Lower lobe of right lung (tissue), 2 donors: ENCODE measurements around the gene NBR1. TPM values are rescaled to one million over a fixed set of nuclear protein-coding genes. Genes with fewer than 3 reads are reported as not detected.
"Not testable (repeated sequence)": the region's sequence is repeated elsewhere in the genome, so short reads cannot be mapped to it uniquely, and the experiment has no call there.

ENCODE experiments used
- ATAC-seq, 2 donors: fragments of 200-7000 bp; cut with Tn5 transposase; one replicate each; pipeline ENCODE4 v1.9.1; 2020 to 2022; ENCODE audit warnings: mild to moderate bottlenecking in 2 of 2, moderate library complexity in 2 of 2
- DNase-seq: peaks from one replicate; pipeline ENCODE4 v3.0.0-alpha.2; 2020
- H3K27ac ChIP-seq: fragments of 200-600 bp; one replicate; pipeline ENCODE4 v1.8.0; 2022
- H3K27me3 ChIP-seq: fragments of 200-600 bp; one replicate; pipeline ENCODE4 v1.8.0; 2022; ENCODE audit warnings: low read depth
- H3K36me3 ChIP-seq: fragments of 200-600 bp; one replicate; pipeline ENCODE4 v1.8.0; 2022; ENCODE audit warnings: mild to moderate bottlenecking
- H3K4me1 ChIP-seq: fragments of 200-600 bp; one replicate; pipeline ENCODE4 v1.8.0; 2022
- H3K4me3 ChIP-seq: fragments of 200-600 bp; one replicate; pipeline ENCODE4 v1.8.0; 2022; ENCODE audit warnings: mild to moderate bottlenecking
- H3K9me3 ChIP-seq: fragments of 200-600 bp; one replicate; pipeline ENCODE4 v1.8.0; 2022
- intact Hi-C: fragments of 100-400 bp; cut with DNase I; formaldehyde crosslinking; loops from one replicate; pipeline ENCODE4 v1.11.0; 2022
- total RNA-seq: library from RNA; stranded (reverse); fragmentation: NEBNext Ultra II Directional; extraction: Animal tissue kit (Norgen Biotek cat#: 25700); gene quantifications from one replicate; pipeline ENCODE4 v1.2.1, GENCODE V29; 2021
- TF ChIP-seq, protein P1 (sequence below): fragments of 200-600 bp; IDR thresholded peaks from one replicate; pipeline ENCODE4 v1.8.0; 2022; ENCODE audit warnings: antibody characterized with exemption, mild to moderate bottlenecking
- donor health status: DM: no; HTN: yes; CAD: no; lungs with severe emphysema.

NBR1 gene
- total RNA-seq, 1 donor from 2014 or later: 93.3 TPM

GRCh38 chr17:43226393-43226792 is 55.4 kb downstream of the NBR1 start:
- no peaks in the 10 kb centered on the region for H3K27me3 ChIP-seq
- H3K27ac ChIP-seq: no peak overlapping the region
- intact Hi-C loops: no loop called here
- H3K4me3 ChIP-seq: no peak overlapping the region
- H3K9me3 ChIP-seq: no peaks in the 10 kb centered on the region
- DNase-seq (no peak), ATAC-seq (no peak)
- H3K4me1 ChIP-seq: no peaks in the 10 kb centered on the region
- TF ChIP-seq, protein P1, sequence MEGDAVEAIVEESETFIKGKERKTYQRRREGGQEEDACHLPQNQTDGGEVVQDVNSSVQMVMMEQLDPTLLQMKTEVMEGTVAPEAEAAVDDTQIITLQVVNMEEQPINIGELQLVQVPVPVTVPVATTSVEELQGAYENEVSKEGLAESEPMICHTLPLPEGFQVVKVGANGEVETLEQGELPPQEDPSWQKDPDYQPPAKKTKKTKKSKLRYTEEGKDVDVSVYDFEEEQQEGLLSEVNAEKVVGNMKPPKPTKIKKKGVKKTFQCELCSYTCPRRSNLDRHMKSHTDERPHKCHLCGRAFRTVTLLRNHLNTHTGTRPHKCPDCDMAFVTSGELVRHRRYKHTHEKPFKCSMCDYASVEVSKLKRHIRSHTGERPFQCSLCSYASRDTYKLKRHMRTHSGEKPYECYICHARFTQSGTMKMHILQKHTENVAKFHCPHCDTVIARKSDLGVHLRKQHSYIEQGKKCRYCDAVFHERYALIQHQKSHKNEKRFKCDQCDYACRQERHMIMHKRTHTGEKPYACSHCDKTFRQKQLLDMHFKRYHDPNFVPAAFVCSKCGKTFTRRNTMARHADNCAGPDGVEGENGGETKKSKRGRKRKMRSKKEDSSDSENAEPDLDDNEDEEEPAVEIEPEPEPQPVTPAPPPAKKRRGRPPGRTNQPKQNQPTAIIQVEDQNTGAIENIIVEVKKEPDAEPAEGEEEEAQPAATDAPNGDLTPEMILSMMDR: no peak
- peaks cover 19% of the 10 kb centered on the region for H3K36me3 ChIP-seq

GRCh38 chr17:43228020-43228782 is 57.2 kb downstream of the NBR1 start, which contains the start of gene CCDC200:
Gene CCDC200, minus strand, starts transcription at chr17:43228623. Its CDS starts 69 bp downstream, at chr17:43228554.
- H3K36me3 ChIP-seq: peaks cover 11% of the 10 kb centered on the region
- H3K4me3 ChIP-seq, H3K27ac ChIP-seq, intact Hi-C loops, H3K9me3 ChIP-seq, H3K27me3 ChIP-seq, DNase-seq, H3K4me1 ChIP-seq: not testable (repeated sequence)
- ATAC-seq: peak in 1 of 2 donors; percentile 51

DNA sequence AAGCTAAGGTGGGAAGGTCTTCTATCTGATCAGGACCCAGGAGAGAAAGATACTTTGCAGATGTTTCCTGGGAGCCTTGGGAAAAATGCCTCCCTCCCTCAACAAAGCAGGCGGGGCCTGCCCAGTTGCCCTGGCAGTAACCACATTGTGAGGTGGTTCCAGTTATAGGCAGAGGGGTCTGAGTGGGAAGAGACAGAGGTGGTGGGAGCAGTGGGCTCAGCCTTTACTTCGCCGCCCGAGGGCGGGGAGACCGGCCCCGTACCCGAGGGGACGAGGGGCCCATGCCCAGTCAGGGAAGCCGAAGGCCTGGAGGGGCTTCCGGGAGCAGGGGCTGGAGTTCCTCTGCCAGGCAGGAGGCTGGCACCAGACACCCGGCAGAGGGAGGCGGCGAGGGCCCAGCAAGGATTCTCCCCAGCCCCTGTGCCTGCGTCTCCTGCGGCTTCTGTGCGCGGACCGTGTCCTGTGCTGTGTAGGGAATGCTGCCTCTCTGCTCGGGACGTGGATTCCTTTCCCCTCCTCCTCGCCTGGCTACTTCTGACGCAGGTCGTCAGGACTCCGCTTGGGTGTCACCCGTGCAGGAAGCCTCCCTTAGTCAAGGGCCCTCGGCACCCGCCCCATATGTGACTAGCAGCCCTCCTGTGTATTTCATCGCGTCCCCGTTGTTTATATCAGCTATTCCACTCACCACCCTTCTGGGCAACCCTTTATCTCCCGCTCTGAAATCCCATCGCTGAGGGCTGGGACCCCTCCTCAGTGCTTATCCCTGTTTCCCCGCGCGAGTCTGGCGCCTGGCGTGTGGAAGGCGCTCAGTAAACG is 60.4 kb downstream of the NBR1 start:
- H3K9me3 ChIP-seq, H3K27ac ChIP-seq, H3K27me3 ChIP-seq, DNase-seq, H3K4me3 ChIP-seq, H3K4me1 ChIP-seq, H3K36me3 ChIP-seq, intact Hi-C loops: not testable (repeated sequence)
- peak in 1 of 2 donors; percentile 71 for ATAC-seq

- peak; percentile 56 for DNase-seq
- not testable (repeated sequence) for ATAC-seq
Observed at GRCh38 chr17:43232021-43232699, 61.1 kb downstream of the NBR1 start.

DNA sequence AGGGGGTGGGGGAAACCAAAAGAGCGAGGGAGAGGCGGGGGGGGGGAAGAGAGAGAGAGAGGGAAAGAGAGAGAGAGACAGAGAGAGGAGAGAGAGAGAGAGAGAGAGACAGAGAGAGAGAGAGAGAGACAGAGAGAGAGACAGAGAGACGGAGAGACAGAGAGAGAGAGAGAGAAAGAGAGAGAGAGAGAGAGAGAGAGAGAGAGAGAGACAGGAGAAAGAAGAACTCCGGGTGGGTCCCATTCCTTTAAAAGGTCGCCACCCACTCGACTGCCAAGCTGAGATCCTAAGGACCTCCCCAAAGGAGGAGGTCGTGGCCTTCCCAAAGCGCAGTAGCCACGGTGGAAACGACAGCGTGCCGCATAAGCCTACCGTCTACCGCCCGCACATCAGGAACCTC is 62.2 kb downstream of the NBR1 start:
- ATAC-seq, H3K4me1 ChIP-seq, H3K4me3 ChIP-seq, H3K9me3 ChIP-seq, intact Hi-C loops, H3K27me3 ChIP-seq, H3K36me3 ChIP-seq, DNase-seq, H3K27ac ChIP-seq: not testable (repeated sequence)

More at GRCh38 chr17:43232021-43232699, 61.1 kb downstream of the NBR1 start:
- H3K36me3 ChIP-seq, H3K9me3 ChIP-seq, H3K27me3 ChIP-seq, H3K4me1 ChIP-seq, H3K4me3 ChIP-seq, intact Hi-C loops: not testable (repeated sequence)
- peak overlapping the region; percentile 12 for H3K27ac ChIP-seq

DNA sequence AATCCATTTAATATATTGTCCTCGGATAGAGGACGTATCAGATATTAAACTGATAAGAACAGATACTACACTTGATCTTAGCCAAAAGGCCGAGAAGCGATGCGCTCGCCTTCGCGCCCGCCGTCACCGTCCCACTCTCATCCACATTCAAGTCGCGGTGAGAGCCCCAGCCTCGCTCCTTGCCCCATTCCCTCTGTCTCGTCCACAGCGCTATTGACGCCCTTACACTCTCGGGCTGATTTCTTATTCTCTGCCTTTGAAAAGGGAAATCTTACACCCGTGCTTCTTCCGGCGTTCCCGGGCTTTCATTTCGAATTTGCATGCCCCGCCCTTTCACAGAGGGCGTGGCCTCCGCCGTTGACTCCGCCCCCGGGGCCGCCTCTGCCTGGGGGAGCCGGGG is 62.9 kb downstream of the NBR1 start, which contains the start of gene RNU2-1:
Gene RNU2-1, minus strand, starts transcription at position 101 of the 400 bp plus-strand sequence.
- not testable (repeated sequence) for H3K9me3 ChIP-seq

GRCh38 chr17:43239597-43239996 is 68.6 kb downstream of the NBR1 start:
- ATAC-seq, H3K9me3 ChIP-seq, H3K4me3 ChIP-seq, H3K27me3 ChIP-seq, H3K4me1 ChIP-seq, intact Hi-C loops, H3K36me3 ChIP-seq, DNase-seq, H3K27ac ChIP-seq: not testable (repeated sequence)

More for the DNA sequence above, 62.9 kb downstream of the NBR1 start, which contains the start of gene RNU2-1:
- H3K27ac ChIP-seq, H3K4me1 ChIP-seq, H3K36me3 ChIP-seq, DNase-seq, H3K4me3 ChIP-seq, intact Hi-C loops, ATAC-seq, H3K27me3 ChIP-seq: not testable (repeated sequence)

DNA sequence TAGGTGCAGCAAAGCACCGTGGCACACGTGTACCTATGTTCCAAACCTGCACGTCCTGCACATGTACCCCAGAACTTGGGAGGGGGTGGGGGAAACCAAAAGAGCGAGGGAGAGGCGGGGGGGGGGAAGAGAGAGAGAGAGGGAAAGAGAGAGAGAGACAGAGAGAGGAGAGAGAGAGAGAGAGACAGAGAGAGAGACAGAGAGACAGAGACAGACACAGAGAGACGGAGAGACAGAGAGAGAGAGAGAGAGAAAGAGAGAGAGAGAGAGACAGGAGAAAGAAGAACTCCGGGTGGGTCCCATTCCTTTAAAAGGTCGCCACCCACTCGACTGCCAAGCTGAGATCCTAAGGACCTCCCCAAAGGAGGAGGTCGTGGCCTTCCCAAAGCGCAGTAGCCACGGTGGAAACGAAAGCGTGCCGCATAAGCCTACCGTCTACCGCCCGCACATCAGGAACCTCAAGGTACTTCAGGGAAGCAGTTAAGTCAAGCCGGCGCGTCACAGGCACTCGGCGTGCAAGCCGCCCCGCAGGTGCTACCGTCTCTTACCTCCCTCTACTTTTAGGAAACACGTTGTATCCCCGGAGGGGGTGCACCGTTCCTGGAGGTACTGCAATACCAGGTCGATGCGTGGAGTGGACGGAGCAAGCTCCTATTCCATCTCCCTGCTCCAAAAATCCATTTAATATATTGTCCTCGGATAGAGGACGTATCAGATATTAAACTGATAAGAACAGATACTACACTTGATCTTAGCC is 69.8 kb downstream of the NBR1 start:
- peak in 1 of 2 donors; percentile 44 for ATAC-seq

DNA sequence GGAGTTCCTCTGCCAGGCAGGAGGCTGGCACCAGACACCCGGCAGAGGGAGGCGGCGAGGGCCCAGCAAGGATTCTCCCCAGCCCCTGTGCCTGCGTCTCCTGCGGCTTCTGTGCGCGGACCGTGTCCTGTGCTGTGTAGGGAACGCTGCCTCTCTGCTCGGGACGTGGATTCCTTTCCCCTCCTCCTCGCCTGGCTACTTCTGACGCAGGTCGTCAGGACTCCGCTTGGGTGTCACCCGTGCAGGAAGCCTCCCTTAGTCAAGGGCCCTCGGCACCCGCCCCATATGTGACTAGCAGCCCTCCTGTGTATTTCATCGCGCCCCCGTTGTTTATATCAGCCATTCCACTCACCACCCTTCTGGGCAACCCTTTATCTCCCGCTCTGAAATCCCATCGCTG is 75.4 kb downstream of the NBR1 start:
- intact Hi-C loops, H3K27me3 ChIP-seq, DNase-seq, H3K36me3 ChIP-seq, ATAC-seq, H3K9me3 ChIP-seq, H3K4me1 ChIP-seq: not testable (repeated sequence)
- H3K27ac ChIP-seq: peak overlapping the region; percentile 56
- peak overlapping the region; percentile 25 for H3K4me3 ChIP-seq

More for the DNA sequence above, 69.8 kb downstream of the NBR1 start:
- intact Hi-C loops, H3K9me3 ChIP-seq, H3K27me3 ChIP-seq, H3K36me3 ChIP-seq, H3K4me1 ChIP-seq, H3K4me3 ChIP-seq, H3K27ac ChIP-seq, DNase-seq: not testable (repeated sequence)
